Loucy (cell line): ENCODE results near the gene NCBP1.

Source experiments
- H2AFZ ChIP-seq: fragments of 200-600 bp; sonication (generic); 2 replicates; pipeline ENCODE4 v1.6.0; 2016; ENCODE audit warnings: antibody characterized with exemption, mild to moderate bottlenecking, low read length, moderate library complexity
- H3F3A ChIP-seq: fragments of 200-600 bp; 2 replicates; pipeline ENCODE4 v1.6.0; 2016; ENCODE audit warnings: antibody characterized with exemption, low read depth, mild to moderate bottlenecking
- H3K27me3 ChIP-seq: fragments of 200-600 bp; sonication (generic); 2 replicates; pipeline ENCODE4 v1.6.1; 2014; ENCODE audit warnings: low read length, mild to moderate bottlenecking; ENCODE audit not compliant: insufficient read depth, poor library complexity, severe bottlenecking
- H3K36me3 ChIP-seq: fragments of 200-600 bp; sonication (generic); 2 replicates; pipeline ENCODE4 v1.6.1; 2016; ENCODE audit warnings: low read length; ENCODE audit not compliant: insufficient read depth
- H3K4me1 ChIP-seq: fragments of 200-600 bp; sonication (generic); 2 replicates; pipeline ENCODE4 v1.5.1; 2014; ENCODE audit warnings: low read length, mild to moderate bottlenecking; ENCODE audit not compliant: insufficient read depth, poor library complexity, severe bottlenecking
- H3K4me2 ChIP-seq: fragments of 200-600 bp; sonication (generic); 2 replicates; pipeline ENCODE4 v1.6.0; 2014; ENCODE audit warnings: antibody characterized with exemption, low read length, low read depth, mild to moderate bottlenecking; ENCODE audit not compliant: poor library complexity, severe bottlenecking
- H3K4me3 ChIP-seq: fragments of 200-600 bp; sonication (generic); 2 replicates; pipeline ENCODE4 v1.5.1; 2014; ENCODE audit warnings: low read length, mild to moderate bottlenecking, mixed read lengths; ENCODE audit not compliant: poor library complexity, severe bottlenecking
- H3K79me2 ChIP-seq: fragments of 200-600 bp; sonication (generic); 2 replicates; pipeline ENCODE4 v1.6.1; 2014; ENCODE audit warnings: low read length; ENCODE audit not compliant: insufficient read depth
- H3K9ac ChIP-seq: fragments of 200-600 bp; sonication (generic); 2 replicates; pipeline ENCODE4 v1.6.0; 2014; ENCODE audit warnings: mild to moderate bottlenecking, low read depth, low read length, moderate library complexity; ENCODE audit not compliant: poor library complexity, severe bottlenecking
- H3K9me2 ChIP-seq: fragments of 200-600 bp; sonication (generic); replicated peaks from 2 replicates; pipeline ENCODE4 v1.6.1; 2016; ENCODE audit warnings: low read depth, low read length, mixed read lengths
- H3K9me3 ChIP-seq: fragments of 200-600 bp; sonication (generic); 2 replicates; pipeline ENCODE4 v1.6.1; 2014; ENCODE audit warnings: mild to moderate bottlenecking, antibody characterized with exemption, low read length, low read depth; ENCODE audit not compliant: insufficient read depth
- H4K20me1 ChIP-seq: fragments of 200-600 bp; sonication (generic); 2 replicates; pipeline ENCODE4 v1.6.0; 2014; ENCODE audit warnings: antibody characterized with exemption, low read length, mild to moderate bottlenecking; ENCODE audit not compliant: insufficient read depth, poor library complexity, severe bottlenecking
- CTCF ChIP-seq: fragments of 200-600 bp; sonication (generic); conservative IDR thresholded peaks from 2 replicates; pipeline ENCODE4 v1.5.1; 2014; ENCODE audit warnings: mild to moderate bottlenecking, antibody characterized with exemption, low read length
- EZH2phosphoT487 ChIP-seq: fragments of 200-600 bp; IDR thresholded peaks from 2 replicates; pipeline ENCODE4 v1.6.1; 2018; ENCODE audit warnings: antibody characterized with exemption, mild to moderate bottlenecking, moderate library complexity, borderline replicate concordance

NCBP1 gene

GRCh38 chr9:97600531-97601227 is 32.9 kb upstream of the NCBP1 start:
- Histone ChIP-seq H3K9ac (no peak overlapping the region), H3K4me3 (no peak overlapping the region), H3K9me3 (no peaks in the 10 kb centered on the region), H3K9me2 (no peaks in the 10 kb centered on the region), H4K20me1 (no peaks in the 10 kb centered on the region), H2AFZ (no peak overlapping the region), H3F3A (no peaks in the 10 kb centered on the region), H3K36me3 (peaks cover 60% of the 10 kb centered on the region; the same call in 1 of the 2 replicates), H3K79me2 (no peaks in the 10 kb centered on the region), H3K27me3 (no peaks in the 10 kb centered on the region), H3K4me2 (no peak overlapping the region), H3K4me1 (no peaks in the 10 kb centered on the region)
- TF ChIP-seq EZH2phosphoT487 (no peak), CTCF (no peak)

GRCh38 chr9:97601228-97601898 is 32.3 kb upstream of the NCBP1 start:
- H3K9ac ChIP-seq, result no peak overlapping the region
- no peaks in the 10 kb centered on the region for H3K9me2 ChIP-seq
- H3K4me3 ChIP-seq, result no peak overlapping the region
- H3K27me3 ChIP-seq, result no peaks in the 10 kb centered on the region
- peaks cover 60% of the 10 kb centered on the region; the same call in 1 of the 2 replicates for H3K36me3 ChIP-seq
- H3K4me1 ChIP-seq, result no peaks in the 10 kb centered on the region
- TF ChIP-seq EZH2phosphoT487 (no peak), CTCF (no peak)
- no peaks in the 10 kb centered on the region for H3F3A ChIP-seq
- H2AFZ ChIP-seq, result no peak overlapping the region
- no peak overlapping the region for H3K4me2 ChIP-seq
- H4K20me1 ChIP-seq, result no peaks in the 10 kb centered on the region
- no peaks in the 10 kb centered on the region for H3K79me2 ChIP-seq
- H3K9me3 ChIP-seq, result no peaks in the 10 kb centered on the region

GRCh38 chr9:97602430-97602829 is 31.2 kb upstream of the NCBP1 start:
- Histone ChIP-seq H3K9me2 (no peaks in the 10 kb centered on the region), H4K20me1 (no peaks in the 10 kb centered on the region), H3K9me3 (no peaks in the 10 kb centered on the region), H2AFZ (no peak overlapping the region), H3K4me1 (no peaks in the 10 kb centered on the region), H3K36me3 (peaks cover 60% of the 10 kb centered on the region; the same call in 1 of the 2 replicates), H3K79me2 (no peaks in the 10 kb centered on the region), H3K27me3 (no peaks in the 10 kb centered on the region), H3F3A (no peaks in the 10 kb centered on the region), H3K9ac (no peak overlapping the region), H3K4me3 (no peak overlapping the region), H3K4me2 (no peak overlapping the region)
- TF ChIP-seq EZH2phosphoT487 (no peak), CTCF (no peak)
